Dermis blood vessel endothelial cell (primary cell): ENCODE data around the gene MAML2. TPM values are rescaled to one million over a fixed set of nuclear protein-coding genes. Genes with fewer than 3 reads are reported as not detected.

ENCODE experiments used
- DNase-seq: peaks from one replicate; pipeline ENCODE4 v3.0.0; 2010
- total RNA-seq: library from RNA; depleted of rRNA; stranded (reverse); fragments of >200 nt; gene quantifications from 2 replicates; pipeline ENCODE4 v1.2.3, GENCODE V29; 2014

The MAML2 gene
- total RNA-seq, 1 donor from 2014 or later, result 6.3 TPM

DNA sequence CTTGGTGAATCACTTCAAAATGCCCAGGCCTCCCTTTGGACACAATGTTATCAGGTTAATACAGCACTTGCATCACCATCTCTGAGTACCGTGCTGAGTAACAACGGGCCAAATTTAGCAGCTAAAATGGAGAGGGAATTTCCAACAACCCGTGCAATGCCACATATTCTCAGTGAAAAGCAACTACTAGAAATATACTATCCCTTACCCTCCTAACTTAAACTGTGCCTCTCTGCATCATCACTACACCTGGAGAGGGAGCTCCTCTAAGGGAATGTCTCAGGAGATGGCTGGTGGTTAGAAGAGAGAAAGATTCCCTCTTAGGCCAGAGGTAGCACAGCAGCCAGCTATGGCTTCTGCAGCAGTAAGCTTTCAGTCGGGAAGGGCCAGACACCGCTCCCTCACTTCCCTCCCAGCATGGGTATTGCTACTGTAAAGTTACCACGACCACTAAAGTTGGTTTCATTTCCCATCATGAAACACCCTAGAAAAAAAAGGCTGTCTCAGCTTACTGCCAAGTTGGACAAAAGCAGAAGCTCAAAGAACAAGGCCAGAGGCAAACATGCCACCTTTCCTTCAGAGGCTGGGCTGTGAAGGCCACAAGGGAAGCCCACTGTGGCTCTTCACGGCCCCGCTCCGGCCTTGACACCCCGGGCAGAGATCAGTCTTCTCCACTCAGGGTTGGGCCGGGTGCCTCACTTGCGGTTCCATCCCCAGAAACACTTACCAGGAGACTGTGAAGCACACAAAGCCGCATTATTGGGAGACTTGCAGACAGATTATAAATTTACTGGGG is 3.9 kb downstream of the MAML2 start:
- DNase-seq, result peak; percentile 60

DNA sequence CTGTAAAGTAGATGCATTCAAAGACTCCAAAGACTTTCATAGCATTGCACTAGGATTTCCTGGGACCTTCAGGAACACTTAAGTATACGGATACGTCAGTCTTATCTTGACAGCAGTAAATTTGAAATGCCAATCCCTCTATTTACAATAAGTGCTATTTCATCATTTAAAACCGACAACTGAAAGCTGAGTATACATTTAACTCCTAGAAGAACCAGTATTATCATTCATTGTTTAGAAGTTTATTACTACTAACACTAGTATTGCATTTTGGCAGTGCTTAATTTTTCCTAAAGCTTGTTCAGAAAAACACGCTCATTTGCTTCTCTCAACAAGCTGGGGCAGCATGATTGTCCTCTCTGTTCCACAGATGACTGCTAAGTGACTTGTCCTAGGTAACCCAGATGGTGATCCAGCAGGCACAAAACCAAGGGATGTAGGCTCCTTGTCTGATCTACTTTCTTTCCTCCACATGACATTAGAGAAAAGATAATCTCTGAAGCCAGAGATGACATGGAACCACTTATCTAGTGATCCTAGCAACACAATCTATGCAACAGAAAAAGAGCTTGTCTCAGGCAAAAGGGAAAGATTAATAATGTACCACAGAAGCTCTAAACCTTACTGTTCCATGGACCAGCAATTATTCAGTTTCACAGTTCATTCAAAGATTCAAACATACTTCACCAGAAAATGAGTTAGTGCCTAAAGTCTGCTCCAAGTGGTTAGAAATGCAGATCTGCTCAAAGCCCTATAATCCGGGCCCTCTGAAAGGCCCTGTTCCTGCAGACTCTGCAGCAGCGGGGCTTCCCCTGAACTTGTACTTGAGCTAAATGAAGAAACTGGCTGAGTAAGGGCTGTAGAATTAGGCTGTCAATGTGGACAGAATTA is 5.2 kb downstream of the MAML2 start:
- DNase-seq, result no peak

DNA sequence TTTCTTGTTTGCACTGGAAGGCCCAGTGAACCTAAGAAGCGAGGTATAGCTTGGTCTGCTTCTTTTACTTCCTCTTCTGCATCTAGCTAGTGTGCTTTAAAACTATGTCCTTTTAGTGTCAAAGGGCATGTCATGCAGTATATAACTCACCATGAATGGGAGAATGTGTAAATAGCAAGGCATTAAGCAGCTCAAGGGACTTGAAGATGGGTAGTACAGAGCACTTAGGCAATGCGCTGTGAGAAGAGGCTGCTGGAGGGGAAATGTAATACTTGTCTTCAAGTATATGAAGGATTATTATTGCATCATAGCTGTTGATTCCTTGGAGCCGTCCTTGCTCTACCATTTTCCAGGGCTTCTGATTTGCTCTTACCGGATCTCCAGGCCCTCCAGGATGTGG is 7.6 kb downstream of the MAML2 start:
- no peak for DNase-seq

DNA sequence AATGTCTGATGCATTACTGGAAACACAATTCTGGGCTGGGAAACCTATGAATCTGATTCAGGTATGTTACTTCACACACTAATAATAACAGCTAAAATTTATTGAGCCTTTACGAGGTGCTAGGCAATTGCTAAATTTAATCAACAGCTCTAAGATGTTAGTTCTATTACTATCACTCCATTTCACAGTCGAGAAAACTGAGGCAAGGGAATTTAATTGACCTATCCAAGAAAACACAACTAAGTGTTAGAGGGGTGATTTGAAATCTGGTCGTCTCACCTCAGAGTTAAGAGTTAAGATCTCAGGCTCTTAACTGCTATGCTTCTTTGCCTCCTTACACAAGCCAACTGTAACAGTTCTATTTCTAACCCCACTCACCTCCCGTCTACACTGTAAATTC is 8.8 kb downstream of the MAML2 start:
- no peak for DNase-seq

DNA sequence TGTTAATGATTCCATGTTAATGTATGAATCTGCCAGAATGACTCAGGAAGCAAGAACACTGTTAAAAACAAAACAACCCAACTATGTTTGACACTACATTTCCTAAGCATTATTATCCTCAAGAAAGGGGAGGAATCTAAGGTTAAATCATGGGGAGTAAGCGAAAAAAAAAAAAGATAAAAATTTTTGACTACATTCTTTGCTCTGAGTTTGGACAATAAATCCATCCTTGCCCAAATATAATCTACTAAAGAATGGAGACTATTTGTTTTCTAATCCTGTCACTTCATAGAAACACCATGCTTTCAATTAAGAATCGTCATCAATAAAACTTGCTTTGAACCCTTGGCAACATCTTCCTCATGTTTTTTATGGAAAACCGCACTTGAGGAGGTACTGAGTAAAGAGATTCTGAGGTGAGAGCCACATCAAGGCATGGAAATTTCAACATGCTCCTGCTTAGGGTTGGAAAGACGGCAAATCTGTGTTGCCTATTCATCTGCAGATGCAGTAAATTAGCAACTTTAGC is 9.7 kb downstream of the MAML2 start:
- DNase-seq, result no peak

DNA sequence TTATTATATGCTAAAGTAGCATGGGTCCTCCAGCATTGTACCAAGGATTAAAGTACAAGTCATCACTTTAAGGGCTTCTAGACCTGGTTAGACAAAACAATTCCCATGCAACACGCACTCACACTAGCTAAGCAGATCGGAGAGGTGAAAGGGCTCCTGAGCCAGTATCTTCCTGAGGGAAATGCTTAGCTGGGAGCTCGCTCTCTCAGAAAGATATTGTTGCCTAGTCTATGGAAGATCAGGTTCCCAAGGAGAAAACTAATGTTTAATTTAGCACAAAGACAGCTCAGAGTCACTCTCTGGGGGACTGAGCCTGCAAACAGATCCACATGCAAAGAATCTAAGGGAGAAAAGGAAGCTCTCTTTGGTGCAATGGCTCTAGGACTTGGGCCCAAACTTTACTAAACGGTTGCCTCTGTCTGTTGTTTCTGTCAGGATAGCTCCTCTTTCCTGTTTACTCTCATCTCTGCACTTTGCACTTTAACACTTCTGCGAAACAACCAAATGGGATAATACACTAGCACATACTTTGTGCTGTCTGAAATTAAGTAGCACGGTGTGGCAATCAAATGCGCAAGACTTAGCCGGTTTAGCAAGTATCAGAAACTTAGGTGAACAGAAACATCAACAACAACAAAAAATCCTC is 10.7 kb downstream of the MAML2 start:
- DNase-seq, result no peak

DNA sequence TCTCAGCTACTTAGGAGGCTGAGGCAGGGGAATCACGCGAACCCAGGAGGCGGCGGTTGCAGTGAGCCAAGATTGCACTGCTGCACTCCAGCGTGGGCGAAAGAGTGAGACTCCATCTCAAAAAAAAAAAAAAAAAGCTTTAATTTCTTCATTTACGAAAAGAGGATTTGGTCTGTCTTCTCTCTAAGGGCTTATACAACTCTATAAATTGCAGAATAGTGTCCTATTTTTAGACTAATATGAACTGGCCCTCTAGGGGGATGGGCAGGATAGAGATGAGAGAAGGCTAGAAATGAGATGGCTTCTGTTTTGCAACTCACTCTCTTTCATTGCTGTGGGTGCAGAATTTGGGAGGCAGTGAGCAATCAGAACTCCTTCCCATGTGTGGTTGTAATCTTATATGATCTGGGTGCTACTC is 11.3 kb downstream of the MAML2 start:
- no peak for DNase-seq

DNA sequence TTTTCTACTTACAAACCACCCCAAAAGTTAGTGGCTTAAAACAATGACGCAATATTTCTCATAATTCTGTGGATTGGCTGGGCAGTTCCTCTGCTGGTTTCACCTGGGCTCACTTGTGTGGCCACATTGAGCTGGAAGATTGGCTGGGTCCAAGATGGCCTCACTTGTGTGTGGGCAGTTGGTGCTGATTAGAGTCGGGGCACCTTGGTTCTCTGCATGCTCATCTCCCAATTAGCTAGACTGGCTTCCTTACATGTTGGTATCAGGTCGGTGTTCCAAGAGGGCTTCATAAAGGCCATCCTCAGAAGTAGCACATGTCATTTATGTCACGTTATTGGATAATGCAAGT is 12.5 kb downstream of the MAML2 start:
- DNase-seq, result no peak

DNA sequence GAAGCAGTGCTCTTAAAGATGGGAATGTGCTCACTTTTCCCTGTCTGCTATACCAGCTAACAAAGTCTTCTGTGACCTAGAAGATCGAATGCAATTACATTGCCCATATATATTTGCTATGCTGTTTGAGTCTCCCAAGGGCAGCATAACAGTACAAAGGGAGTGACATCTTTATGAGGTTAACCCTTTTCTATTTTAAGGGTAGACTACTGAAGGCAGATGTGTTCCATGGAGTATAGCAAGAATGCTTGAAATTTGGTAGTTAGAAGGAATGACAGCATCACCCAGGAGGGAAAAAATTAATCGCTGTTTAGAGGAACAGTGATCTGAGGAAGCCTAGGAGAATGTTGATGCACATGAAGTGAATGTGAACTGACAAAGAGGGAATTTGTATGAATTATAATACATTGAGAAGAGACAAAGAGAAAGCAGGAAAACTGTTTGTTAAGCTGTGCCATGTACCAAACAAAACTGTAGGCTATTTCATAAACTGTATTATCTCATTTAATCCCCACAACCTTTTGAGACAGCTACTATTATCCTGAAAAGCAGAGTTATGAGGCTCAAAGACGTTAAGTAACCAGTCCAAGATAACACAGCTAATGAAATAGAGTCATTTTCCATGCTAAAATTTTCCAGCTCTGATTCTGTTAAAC is 13.0 kb downstream of the MAML2 start:
- no peak for DNase-seq

DNA sequence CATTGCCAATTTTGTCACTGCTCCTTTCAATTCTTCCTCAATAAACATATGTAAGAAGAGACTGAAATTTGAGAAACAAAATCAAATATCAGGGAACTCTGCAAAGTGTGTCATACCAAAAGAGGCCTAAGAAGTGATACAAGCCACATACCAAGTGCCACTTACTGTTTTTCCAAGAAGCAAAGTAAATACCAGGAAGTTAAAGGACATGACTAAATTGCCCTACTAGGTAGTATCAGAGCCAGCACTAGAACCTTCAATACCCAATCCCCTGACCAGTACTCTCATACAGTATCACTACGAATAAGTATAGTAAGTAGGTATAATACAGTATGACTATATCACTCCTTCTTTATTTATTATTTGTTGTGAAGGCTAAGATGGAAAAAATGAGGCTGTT is 13.6 kb downstream of the MAML2 start:
- no peak for DNase-seq

DNA sequence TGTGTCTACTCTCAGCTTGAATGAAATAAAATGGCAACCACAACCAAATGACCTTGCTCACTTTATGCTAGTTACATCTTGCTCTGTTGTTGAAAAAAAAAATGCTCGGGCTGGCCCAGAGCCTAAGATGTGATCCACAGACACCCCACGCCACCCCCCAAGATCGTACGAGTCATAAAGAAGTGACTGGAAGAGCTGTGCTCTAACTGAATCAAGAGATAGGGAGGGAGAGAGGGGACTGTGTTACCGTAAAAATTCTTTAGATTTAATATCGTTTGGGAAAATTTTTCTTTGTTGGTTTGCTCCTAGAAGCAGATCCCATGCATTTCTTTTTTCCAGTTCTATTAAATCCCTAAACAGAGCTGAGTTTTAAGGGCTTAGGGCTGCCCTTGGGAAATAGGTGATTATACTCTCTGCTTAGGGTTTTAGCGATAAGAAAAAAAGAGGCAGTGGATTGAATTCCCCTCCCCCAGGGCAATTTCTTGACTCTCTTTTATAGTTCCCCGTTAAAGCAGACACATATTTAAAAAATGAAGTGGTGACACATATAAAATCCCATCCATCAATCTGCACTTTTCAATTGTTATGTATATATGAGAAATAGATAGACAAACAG is 14.5 kb downstream of the MAML2 start:
- no peak for DNase-seq

DNA sequence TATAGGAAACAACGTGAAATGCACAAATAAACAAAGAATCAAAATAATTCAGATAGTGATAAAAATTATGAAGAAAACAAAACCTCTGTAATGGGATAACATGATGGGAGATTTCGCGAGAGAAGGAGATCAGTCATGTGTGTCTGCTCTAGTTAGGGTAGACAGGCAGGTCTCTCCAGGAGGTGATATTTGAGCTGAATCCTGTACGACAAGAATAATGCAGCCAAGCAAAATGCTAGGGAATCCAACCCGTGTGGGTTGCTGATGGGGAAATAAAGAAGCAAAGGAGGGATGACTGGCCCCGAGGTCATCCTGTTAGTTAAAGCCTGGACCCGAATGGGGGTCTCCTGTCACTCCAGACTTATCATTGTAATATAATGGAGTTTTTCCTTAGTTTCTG is 16.0 kb downstream of the MAML2 start:
- no peak for DNase-seq

DNA sequence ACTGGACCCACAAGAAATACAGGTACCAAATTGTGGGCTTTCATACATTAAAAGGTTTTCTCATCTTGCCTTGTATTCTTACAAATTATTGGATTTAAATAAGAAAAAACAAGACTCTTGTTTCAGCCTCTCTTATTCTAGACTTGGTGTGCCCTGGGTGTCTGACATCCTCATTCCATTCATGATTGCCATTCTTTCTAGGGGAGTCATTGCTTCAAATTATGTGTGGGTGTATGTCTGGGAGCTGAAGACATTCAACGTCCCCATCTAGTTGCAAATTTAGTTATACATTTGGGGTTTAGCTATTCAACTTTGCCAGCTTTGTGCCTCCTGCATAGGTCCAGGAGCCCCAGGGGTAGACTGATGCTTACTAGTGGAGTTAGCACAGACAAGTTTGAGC is 18.1 kb downstream of the MAML2 start:
- DNase-seq, result no peak

DNA sequence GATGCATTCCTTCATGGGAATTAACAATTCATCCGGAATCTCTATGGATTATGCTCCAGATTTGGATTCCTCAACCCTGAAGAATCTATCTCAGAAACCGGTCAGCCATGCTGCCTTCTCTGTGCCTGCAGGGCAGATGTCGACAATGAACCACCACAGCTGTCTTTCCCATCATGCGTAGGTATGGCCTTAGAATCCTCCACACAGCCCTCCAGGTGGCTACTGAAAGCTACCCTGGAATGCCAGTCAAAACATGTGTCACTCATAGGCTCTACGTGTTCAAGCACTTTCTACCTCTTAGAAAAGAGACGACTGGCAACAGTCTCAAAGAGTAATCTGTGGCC is 19.4 kb downstream of the MAML2 start:
- DNase-seq, result no peak

DNA sequence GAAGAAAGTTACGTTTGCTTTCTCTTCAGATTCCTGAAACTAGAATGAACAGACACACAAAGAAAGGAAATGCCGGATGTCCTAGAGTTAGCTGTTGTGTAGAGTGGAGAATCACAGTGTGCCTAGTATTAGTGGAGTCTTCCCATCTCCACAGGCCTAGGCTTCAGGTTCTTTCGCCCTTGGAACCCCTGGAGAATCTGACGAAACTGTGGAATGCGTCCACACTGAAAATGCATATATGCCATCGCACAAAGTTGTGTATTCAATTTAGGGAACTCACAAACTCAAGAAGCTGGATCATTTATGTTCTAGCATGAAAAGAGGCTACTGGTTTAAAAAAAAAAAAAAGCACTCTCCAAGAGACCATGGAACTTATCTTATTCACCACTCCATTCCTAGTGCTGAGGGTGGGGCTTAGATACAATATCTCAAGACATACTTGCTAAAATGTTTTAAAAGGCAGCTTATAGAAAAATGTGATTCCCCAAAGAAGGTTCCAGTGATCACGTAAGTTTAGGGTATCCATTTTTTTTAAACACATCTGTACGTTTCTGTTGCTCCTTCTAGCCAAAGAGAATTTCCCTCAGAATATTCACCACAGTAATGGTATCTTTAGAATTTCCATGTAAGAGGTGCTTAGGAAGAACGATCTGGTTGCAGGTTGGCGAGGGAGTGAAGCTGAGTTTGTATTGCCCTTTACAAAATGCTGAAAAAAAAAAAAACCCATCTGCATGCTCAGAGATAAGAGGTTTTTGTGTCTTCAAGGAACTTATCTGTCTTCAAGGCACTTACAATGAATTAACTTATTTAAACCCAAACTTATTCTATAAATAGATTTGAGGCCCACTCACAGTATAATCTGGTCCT is 20.0 kb downstream of the MAML2 start:
- no peak for DNase-seq

DNA sequence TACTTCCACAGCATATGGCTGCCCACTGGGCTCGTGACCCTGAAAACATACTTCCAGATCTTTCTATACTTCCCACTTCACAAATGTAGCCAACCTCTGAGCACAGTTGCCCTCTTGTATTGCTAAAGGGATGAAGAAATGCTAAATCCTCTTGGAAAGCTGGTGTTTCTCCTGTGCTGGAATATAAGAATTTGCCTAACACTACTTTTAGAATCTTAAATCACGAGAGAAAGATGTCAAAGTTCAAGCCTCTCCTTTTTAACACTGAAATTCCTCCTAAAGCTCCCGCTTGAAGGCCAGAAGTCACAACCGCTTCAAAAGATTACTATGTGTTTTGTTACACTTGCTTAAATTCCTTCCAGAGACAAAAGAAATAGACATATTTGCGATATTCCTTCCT is 21.9 kb downstream of the MAML2 start:
- DNase-seq, result no peak

DNA sequence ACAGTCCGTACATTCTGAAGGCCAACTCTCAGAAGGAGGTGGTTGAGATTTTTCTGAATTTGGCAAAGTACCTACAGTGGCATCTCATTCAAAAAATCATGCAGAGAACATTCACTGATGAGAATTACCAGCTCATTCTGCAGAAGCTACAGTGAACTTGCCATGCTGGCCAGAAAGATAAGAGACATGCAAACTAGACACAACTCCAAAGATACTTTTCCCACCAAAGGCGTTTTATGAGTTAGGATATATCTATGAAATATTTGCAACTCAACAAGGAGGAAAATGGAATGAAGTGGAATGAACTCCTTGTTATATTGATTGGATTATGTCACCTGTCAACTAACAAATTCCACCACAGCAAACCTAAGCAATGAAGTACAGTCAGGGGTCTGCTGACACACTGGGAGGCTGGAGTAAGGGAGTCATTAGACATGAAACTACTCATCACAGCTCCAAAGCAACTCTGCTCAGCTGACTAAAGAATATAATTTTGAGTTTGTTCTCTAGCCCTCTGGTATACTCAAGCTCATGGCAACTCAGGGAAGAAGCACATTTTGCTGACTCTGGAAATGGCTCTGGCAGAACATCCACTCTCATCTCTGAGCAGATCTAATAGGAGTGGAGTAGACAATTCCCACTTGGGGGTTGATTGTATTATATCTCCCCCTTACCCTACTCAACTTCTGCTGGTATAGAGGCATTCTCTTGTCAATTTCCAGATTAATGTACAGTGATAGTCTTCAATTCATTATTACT is 22.9 kb downstream of the MAML2 start:
- DNase-seq, result no peak

DNA sequence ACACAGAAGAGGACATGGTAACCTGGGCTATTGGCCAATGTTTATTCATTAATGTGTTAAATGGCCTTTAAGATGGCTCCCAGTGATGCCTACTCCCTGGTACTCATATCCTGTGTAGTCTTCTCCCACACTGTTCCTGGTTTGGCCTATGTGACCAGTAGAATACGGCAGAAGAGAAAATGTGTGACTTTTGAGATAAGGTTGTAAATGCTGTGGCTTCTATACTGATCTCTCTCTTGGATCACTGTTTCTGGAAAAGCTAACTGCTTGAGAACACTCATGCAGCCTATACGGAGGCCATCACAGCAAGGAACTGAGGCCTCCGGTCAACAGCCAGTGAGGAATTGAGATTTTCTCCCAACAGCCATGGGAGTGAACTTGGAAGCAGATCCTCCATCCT is 24.1 kb downstream of the MAML2 start:
- DNase-seq, result no peak

DNA sequence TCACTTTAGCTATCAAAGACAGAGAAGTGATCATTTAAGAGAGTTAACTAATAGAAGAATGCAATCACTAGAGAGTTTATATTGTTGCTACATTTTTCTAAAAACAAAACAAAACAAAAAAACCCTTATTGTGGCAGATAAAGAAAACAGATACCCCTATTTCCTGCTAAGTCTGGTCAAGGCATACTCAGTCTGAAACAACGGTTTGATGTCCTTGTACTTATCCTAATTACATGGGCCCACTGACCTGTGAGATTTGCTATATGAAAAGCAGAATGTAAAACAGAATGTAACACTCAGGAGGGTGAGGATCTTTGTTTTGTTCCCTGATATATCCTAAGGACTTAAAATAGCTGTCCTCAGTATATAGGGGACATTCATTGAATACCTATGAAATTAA is 24.6 kb downstream of the MAML2 start:
- no peak for DNase-seq

DNA sequence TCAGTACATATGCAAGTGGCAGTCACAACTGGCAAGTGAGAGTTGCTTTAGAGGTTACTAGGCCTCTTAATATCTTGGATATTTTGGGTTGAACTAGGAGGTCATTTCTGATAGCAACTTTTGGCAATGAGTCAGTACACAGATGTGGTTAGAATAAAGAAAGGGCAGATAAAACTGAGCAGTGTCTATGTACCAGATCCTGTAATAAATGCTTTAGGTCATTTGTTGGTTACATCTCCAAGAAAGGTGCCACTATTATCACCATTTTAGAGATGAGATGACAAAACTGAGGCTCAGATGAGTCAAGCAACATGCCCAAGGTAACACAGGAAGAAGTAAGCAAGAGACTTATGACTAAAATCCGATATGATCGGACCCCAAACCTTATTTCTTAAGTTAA is 25.0 kb downstream of the MAML2 start:
- DNase-seq, result no peak

DNA sequence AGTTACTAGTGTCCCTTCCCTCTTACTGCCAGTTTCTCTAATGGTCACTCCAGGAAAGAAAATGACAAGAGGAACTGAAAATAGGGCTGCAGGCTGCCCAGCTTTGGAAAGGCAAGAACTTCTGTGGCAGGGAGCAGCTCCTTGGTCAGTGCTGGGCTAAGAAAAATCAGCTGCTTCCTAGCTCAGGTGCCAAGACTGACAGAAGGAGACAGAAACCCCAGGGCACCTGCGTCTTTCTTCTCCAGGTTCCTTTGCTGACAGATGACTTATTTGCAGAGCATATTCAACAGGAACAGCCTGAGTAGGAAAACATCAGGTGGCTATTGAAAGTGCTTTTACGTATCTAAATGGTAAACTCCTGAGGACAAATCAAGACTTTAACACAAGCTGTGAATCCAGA is 25.4 kb downstream of the MAML2 start:
- no peak for DNase-seq
